ENCODE results near the gene USP24.

GRCh38 chr1:55195521-55196233 is 19.5 kb downstream of the USP24 start:
- TF ChIP-seq EZH2 (IDR thresholded peaks at IDR 0.05) (no peak), POLR2AphosphoS5 (IDR thresholded peaks at IDR 0.05; ENCODE audit: borderline replicate concordance, low read depth, low read length) (no peak)

All from SK-N-MC (cell line).